Measurements from ENCODE around the gene ROPN1L. TPM values are rescaled to one million over a fixed set of nuclear protein-coding genes. Genes with fewer than 3 reads are reported as not detected.

ROPN1L gene
- total and polyA plus RNA-seq, 2 of the 4 experiments (the other 2 are of a cell fraction): 0.34 to 0.36 TPM

DNA sequence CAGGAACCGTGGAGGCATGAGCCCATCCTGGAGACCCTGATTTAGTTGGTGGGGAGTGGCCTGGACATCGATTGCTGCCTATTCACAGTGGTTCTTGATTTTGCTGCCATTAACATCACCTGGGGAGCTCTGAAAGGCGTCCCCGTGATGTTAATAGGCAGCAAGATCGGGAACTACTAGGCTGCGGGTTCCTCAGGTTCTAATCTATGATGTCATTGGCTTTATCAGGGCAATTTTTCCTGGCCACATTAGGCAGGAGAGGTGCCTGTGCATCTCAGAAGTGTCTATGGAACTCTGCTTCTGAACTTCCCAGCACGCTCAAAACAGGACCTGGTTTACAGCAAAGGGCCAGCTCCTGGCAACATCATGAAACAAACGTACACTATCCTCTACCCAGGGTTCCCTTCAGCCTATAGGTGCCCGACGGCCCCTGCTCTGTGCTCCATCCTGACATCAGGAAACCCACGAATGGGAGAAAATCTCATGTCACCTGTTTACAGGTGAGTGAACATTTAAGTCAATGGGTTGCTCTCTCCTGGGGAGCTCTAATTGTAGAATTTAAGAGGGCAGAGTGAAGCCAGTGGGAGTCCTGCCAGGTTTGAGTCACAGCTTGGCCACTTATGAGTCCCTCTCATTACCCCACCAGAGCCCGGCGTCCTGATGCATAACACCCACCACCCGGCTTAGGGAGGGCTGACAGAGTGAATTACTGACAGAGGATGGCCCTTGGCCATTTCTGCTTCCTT lies 49.4 kb downstream of the ROPN1L start:
- Histone ChIP-seq H3K4me3 (ENCODE audit: insufficient read depth, low read depth, low read length) (no peak overlapping the region), H3K9ac (ENCODE audit: low read depth, low read length) (no peak overlapping the region), H4K8ac (ENCODE audit: low read depth in 2 of 2, low read length in 2 of 2) (no peak overlapping the region), H2BK20ac (ENCODE audit: low read depth, low read length) (no peak overlapping the region), H3K36me3 (ENCODE audit: control insufficient read depth, insufficient read depth, low read length) (no peaks in the 10 kb centered on the region), H3K18ac (ENCODE audit: low read depth, low read length) (no peak overlapping the region), H3K9me1 (ENCODE audit: insufficient read depth, low read length) (peaks cover 6% of the 10 kb centered on the region; the same call in 1 of the 2 replicates), H4K5ac (ENCODE audit: low read depth, low read length) (no peak overlapping the region), H3K79me1 (ENCODE audit: low read depth in 1 of 2, low read length in 2 of 2) (no peaks in the 10 kb centered on the region), H2AK9ac (replicated peaks; ENCODE audit: low read depth, low read length, poor library complexity) (no peak overlapping the region), H3K14ac (replicated peaks; ENCODE audit: low read depth, low read length) (no peak overlapping the region), H3K9me3 (ENCODE audit: control insufficient read depth, insufficient read depth, low read length) (peaks cover 7% of the 10 kb centered on the region; the same call in 1 of the 2 replicates), H3K4me1 (ENCODE audit: control insufficient read depth, insufficient read depth, low read length) (peaks cover 8% of the 10 kb centered on the region), H4K91ac (ENCODE audit: insufficient read depth, low read depth, low read length) (no peak overlapping the region), H2AK5ac (ENCODE audit: low read depth, low read length) (no peak overlapping the region), H2AFZ (replicated peaks; ENCODE audit: low read length, poor library complexity) (no peak overlapping the region), H3K4me2 (ENCODE audit: low read depth, low read length) (no peak overlapping the region), H3K23ac (ENCODE audit: low read depth, low read length) (no peak overlapping the region), H2BK15ac (ENCODE audit: low read depth, low read length) (no peak overlapping the region), H2BK120ac (ENCODE audit: low read depth, low read length) (no peak overlapping the region), H3K27me3 (ENCODE audit: control insufficient read depth, insufficient read depth, low read length) (0 out of 2 replicates have a peak, but pooled peaks cover 2% of the 10 kb centered on the region), H3K4ac (ENCODE audit: low read depth, low read length) (peak overlapping the region; percentile 7; the same call in 1 of the 2 replicates), H2BK5ac (ENCODE audit: low read depth, low read length, poor library complexity, severe bottlenecking) (no peak overlapping the region), H3K56ac (ENCODE audit: extremely low read depth, insufficient read depth, low read length) (no peak overlapping the region), H4K20me1 (ENCODE audit: insufficient read depth, low read length) (no peaks in the 10 kb centered on the region), H3K27ac (ENCODE audit: insufficient read depth, low read length) (no peak overlapping the region)
- no peak for ATAC-seq (ENCODE audit: low read depth)
- ChIA-PET CTCF (interaction anchor here (0.9 kb wide), 1 partner anchor 137 kb away, joined by 3 read pairs; no protein-coding TSS in a partner anchor), POLR2A (ENCODE audit: unreplicated experiment) (no interaction called here)
- DNase-seq: no peak
- 92% methylated on average over 3 of the region's 14 CpGs; no CpG with 5 or more reads in 1 of the 2 experiments for WGBS, 2 experiments (ENCODE audit: extremely low coverage in 2 of 2, insufficient read length in 1 of 2)
- in situ Hi-C loops (cut with MboI; ENCODE audit: low sequenced_read_pairs): no loop called here
- dilution Hi-C loops (cut with HindIII; ENCODE audit: low sequenced_read_pairs, unreplicated experiment): no loop called here
- intact Hi-C loops (cut with micrococcal nuclease): no loop called here
- no TSS peak for BruUV-seq (replicated peaks)
- no peak for TF ChIP-seq CEBPB (IDR thresholded peaks at IDR 0.05; ENCODE audit: low read depth, low read length)
- no peak for TF ChIP-seq BHLHE40 (IDR thresholded peaks at IDR 0.05; ENCODE audit: low read depth, low read length)
- TF ChIP-seq MXI1 (IDR thresholded peaks at IDR 0.05; ENCODE audit: borderline replicate concordance, low read depth, low read length): no peak
- no peak for TF ChIP-seq RCOR1 (IDR thresholded peaks at IDR 0.05; ENCODE audit: insufficient replicate concordance, low read length)
- TF ChIP-seq, protein P1, sequence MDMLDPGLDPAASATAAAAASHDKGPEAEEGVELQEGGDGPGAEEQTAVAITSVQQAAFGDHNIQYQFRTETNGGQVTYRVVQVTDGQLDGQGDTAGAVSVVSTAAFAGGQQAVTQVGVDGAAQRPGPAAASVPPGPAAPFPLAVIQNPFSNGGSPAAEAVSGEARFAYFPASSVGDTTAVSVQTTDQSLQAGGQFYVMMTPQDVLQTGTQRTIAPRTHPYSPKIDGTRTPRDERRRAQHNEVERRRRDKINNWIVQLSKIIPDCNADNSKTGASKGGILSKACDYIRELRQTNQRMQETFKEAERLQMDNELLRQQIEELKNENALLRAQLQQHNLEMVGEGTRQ (IDR thresholded peaks at IDR 0.05; ENCODE audit: low read depth, low read length): no peak
- TF ChIP-seq, protein P2, sequence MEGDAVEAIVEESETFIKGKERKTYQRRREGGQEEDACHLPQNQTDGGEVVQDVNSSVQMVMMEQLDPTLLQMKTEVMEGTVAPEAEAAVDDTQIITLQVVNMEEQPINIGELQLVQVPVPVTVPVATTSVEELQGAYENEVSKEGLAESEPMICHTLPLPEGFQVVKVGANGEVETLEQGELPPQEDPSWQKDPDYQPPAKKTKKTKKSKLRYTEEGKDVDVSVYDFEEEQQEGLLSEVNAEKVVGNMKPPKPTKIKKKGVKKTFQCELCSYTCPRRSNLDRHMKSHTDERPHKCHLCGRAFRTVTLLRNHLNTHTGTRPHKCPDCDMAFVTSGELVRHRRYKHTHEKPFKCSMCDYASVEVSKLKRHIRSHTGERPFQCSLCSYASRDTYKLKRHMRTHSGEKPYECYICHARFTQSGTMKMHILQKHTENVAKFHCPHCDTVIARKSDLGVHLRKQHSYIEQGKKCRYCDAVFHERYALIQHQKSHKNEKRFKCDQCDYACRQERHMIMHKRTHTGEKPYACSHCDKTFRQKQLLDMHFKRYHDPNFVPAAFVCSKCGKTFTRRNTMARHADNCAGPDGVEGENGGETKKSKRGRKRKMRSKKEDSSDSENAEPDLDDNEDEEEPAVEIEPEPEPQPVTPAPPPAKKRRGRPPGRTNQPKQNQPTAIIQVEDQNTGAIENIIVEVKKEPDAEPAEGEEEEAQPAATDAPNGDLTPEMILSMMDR (conservative IDR thresholded peaks at IDR 0.05; ENCODE audit: low read depth, low read length): no peak
- TF ChIP-seq MAZ (IDR thresholded peaks at IDR 0.05; ENCODE audit: borderline replicate concordance, low read depth, low read length): no peak
- no peak for TF ChIP-seq SMC3 (IDR thresholded peaks at IDR 0.05; ENCODE audit: low read depth, low read length)
- TF ChIP-seq RAD21 (IDR thresholded peaks at IDR 0.05; ENCODE audit: low read length): no peak
- no peak for TF ChIP-seq MAFK (IDR thresholded peaks at IDR 0.05; ENCODE audit: low read depth, low read length)
- TF ChIP-seq, protein P3, sequence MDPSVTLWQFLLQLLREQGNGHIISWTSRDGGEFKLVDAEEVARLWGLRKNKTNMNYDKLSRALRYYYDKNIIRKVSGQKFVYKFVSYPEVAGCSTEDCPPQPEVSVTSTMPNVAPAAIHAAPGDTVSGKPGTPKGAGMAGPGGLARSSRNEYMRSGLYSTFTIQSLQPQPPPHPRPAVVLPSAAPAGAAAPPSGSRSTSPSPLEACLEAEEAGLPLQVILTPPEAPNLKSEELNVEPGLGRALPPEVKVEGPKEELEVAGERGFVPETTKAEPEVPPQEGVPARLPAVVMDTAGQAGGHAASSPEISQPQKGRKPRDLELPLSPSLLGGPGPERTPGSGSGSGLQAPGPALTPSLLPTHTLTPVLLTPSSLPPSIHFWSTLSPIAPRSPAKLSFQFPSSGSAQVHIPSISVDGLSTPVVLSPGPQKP (IDR thresholded peaks at IDR 0.05; ENCODE audit: borderline replicate concordance, low read depth, low read length): no peak
- no peak for TF ChIP-seq NFE2L2 (IDR thresholded peaks at IDR 0.05; ENCODE audit: low read depth, low read length)
- no peak for TF ChIP-seq RFX5 (IDR thresholded peaks at IDR 0.05; ENCODE audit: low read depth, low read length)
- no peak for TF ChIP-seq POLR2A (IDR thresholded peaks at IDR 0.05; ENCODE audit: low read depth, low read length)
- TF ChIP-seq FOS (IDR thresholded peaks at IDR 0.05; ENCODE audit: low read depth, low read length): no peak
